ENCODE results near the gene ADGRL1.

The ADGRL1 gene

GRCh38 chr19:14166999-14167575 lies 38.9 kb downstream of the ADGRL1 start:
- no peak for TF ChIP-seq CTCF (IDR thresholded peaks at IDR 0.05; ENCODE audit: low read depth, low read length, missing control alignments)
- no peak for DNase-seq (ENCODE audit: low read depth)
- in situ Hi-C loops (cut with HindIII; ENCODE audit: low sequenced_read_pairs), result no loop called here
- no peak overlapping the region for H3K4me3 ChIP-seq (ENCODE audit: low read depth, low read length)

GRCh38 chr19:14165990-14166830 lies 39.8 kb downstream of the ADGRL1 start:
- no peak overlapping the region for H3K4me3 ChIP-seq (ENCODE audit: low read depth, low read length)
- in situ Hi-C loops (cut with HindIII; ENCODE audit: low sequenced_read_pairs), result no loop called here
- DNase-seq (ENCODE audit: low read depth), result no peak
- TF ChIP-seq CTCF (IDR thresholded peaks at IDR 0.05; ENCODE audit: low read depth, low read length, missing control alignments), result no peak

- no peak overlapping the region for H3K4me3 ChIP-seq (ENCODE audit: low read depth, low read length)
- in situ Hi-C loops (cut with HindIII; ENCODE audit: low sequenced_read_pairs), result no loop called here
- DNase-seq (ENCODE audit: low read depth), result no peak
- TF ChIP-seq CTCF (IDR thresholded peaks at IDR 0.05; ENCODE audit: low read depth, low read length, missing control alignments), result no peak
Measured at GRCh38 chr19:14164724-14165493, 41.1 kb downstream of the ADGRL1 start.

GRCh38 chr19:14164082-14164481 lies 41.9 kb downstream of the ADGRL1 start:
- no peak for DNase-seq (ENCODE audit: low read depth)

GRCh38 chr19:14162871-14163297 lies 43.1 kb downstream of the ADGRL1 start:
- DNase-seq (ENCODE audit: low read depth), result no peak
- no peak for TF ChIP-seq CTCF (IDR thresholded peaks at IDR 0.05; ENCODE audit: low read depth, low read length, missing control alignments)
- in situ Hi-C loops (cut with HindIII; ENCODE audit: low sequenced_read_pairs), result no loop called here
- H3K4me3 ChIP-seq (ENCODE audit: low read depth, low read length), result no peak overlapping the region

More at GRCh38 chr19:14164082-14164481, 41.9 kb downstream of the ADGRL1 start:
- in situ Hi-C loops (cut with HindIII; ENCODE audit: low sequenced_read_pairs), result no loop called here
- no peak overlapping the region for H3K4me3 ChIP-seq (ENCODE audit: low read depth, low read length)
- no peak for TF ChIP-seq CTCF (IDR thresholded peaks at IDR 0.05; ENCODE audit: low read depth, low read length, missing control alignments)

- TF ChIP-seq CTCF (IDR thresholded peaks at IDR 0.05; ENCODE audit: low read depth, low read length, missing control alignments), result no peak
- no peak for DNase-seq (ENCODE audit: low read depth)
- no peak overlapping the region for H3K4me3 ChIP-seq (ENCODE audit: low read depth, low read length)
- in situ Hi-C loops (cut with HindIII; ENCODE audit: low sequenced_read_pairs), result no loop called here
Measured at GRCh38 chr19:14161305-14161704, 44.7 kb downstream of the ADGRL1 start.
